HG03060 (cell line): Measurements from ENCODE around the gene UMAD1.

ENCODE experiments used
- ATAC-seq: cut with Tn5 transposase; IDR thresholded peaks from one replicate; pipeline ENCODE4 v1.9.1; 2021; ENCODE audit warnings: low read depth, moderate number of reproducible peaks; ENCODE audit not compliant: unreplicated experiment

UMAD1 gene

GRCh38 chr7:7687800-7688199, 47.2 kb downstream of the UMAD1 start:
- no peak for ATAC-seq

GRCh38 chr7:7688310-7688709, 47.8 kb downstream of the UMAD1 start:
- no peak for ATAC-seq

- ATAC-seq: no peak
These were observed 48.4 kb downstream of the UMAD1 start for GRCh38 chr7:7688956-7689355.

GRCh38 chr7:7693881-7694280, 53.3 kb downstream of the UMAD1 start:
- no peak for ATAC-seq

- ATAC-seq: no peak
These were observed 54.0 kb downstream of the UMAD1 start for GRCh38 chr7:7694542-7694941.

- ATAC-seq: no peak
These were observed 54.7 kb downstream of the UMAD1 start for GRCh38 chr7:7695111-7695817.

- no peak for ATAC-seq
These were observed 56.0 kb downstream of the UMAD1 start for GRCh38 chr7:7696458-7697119.

GRCh38 chr7:7698930-7699329, 58.4 kb downstream of the UMAD1 start:
- no peak for ATAC-seq

GRCh38 chr7:7699380-7699779, 58.8 kb downstream of the UMAD1 start:
- ATAC-seq: no peak

- ATAC-seq: no peak
These were observed 59.4 kb downstream of the UMAD1 start for GRCh38 chr7:7699970-7700369.

- no peak for ATAC-seq
These were observed 61.0 kb downstream of the UMAD1 start for GRCh38 chr7:7701527-7701926.

- ATAC-seq: no peak
These were observed 62.3 kb downstream of the UMAD1 start for GRCh38 chr7:7702826-7703225.

- ATAC-seq: no peak
These were observed 62.9 kb downstream of the UMAD1 start for GRCh38 chr7:7703427-7703826.

GRCh38 chr7:7704867-7705266, 64.3 kb downstream of the UMAD1 start:
- no peak for ATAC-seq

GRCh38 chr7:7705318-7705717, 64.8 kb downstream of the UMAD1 start:
- ATAC-seq: no peak

- ATAC-seq: no peak
These were observed 65.6 kb downstream of the UMAD1 start for GRCh38 chr7:7706101-7706511.

- ATAC-seq: no peak
These were observed 66.1 kb downstream of the UMAD1 start for GRCh38 chr7:7706556-7707172.

GRCh38 chr7:7707246-7707645, 66.7 kb downstream of the UMAD1 start:
- no peak for ATAC-seq

GRCh38 chr7:7707806-7708205, 67.3 kb downstream of the UMAD1 start:
- ATAC-seq: no peak

GRCh38 chr7:7709291-7709690, 68.7 kb downstream of the UMAD1 start:
- ATAC-seq: no peak

GRCh38 chr7:7710469-7710868, 69.9 kb downstream of the UMAD1 start:
- ATAC-seq: no peak

- ATAC-seq: no peak
These were observed 73.2 kb downstream of the UMAD1 start for GRCh38 chr7:7713730-7714129.
